K562 (cell line): ENCODE measurements around the gene HDAC9. TPM values are rescaled to one million over a fixed set of nuclear protein-coding genes. Genes with fewer than 3 reads are reported as not detected.

Experiments used
- ATAC-seq: fragments of 200-7000 bp; cut with Tn5 transposase; 3 replicates; pipeline ENCODE4 v1.9.1; 2020; ENCODE audit warnings: moderate library complexity
- BruUV-seq: library from RNA; stranded (reverse); fragments of 400-500 nt; replicated peaks from 2 replicates; lab custom pipeline; 2021; lab: Mats Ljungman, UMichigan
- CTCF ChIA-PET: fragments of 300-600 bp; formaldehyde crosslinking; extraction: SDS; loops from one replicate; lab custom pipeline; 2021; ENCODE audit warnings: low intra/inter-chr PET ratio; lab: Yijun Ruan, JAX
- POLR2A ChIA-PET: fragments of 300-600, 350-650 bp; sonication (Branson Sonifier 250); formaldehyde crosslinking; extraction: SDS; loops from one replicate; lab custom pipeline; 2021; ENCODE audit warnings: antibody characterized with exemption, inconsistent platforms; lab: Yijun Ruan, JAX
- DNase-seq, 4 experiments: peaks; one replicate each; pipeline versions ENCODE4 v3.0.0 to v3.0.0-alpha.2; 2011 to 2018; ENCODE audit warnings: low spot score in 3 of 4, mixed read lengths in 3 of 4; ENCODE audit errors: extremely low read depth in 1 of 4
- FAIRE-seq: peaks from 2 replicates; lab custom pipeline; 2011; peaks lifted over from hg19 to GRCh38; lab: Jason Lieb, UNC
- H2AFZ ChIP-seq: 2 replicates; pipeline ENCODE4 v1.6.0; 2011; ENCODE audit warnings: low read depth, low read length, control low read depth, inconsistent platforms
- H3K27ac ChIP-seq: fragments of 200-600 bp; 3 replicates; pipeline ENCODE4 v1.8.0; 2011; ENCODE audit warnings: low read depth, mild to moderate bottlenecking, control low read depth, inconsistent platforms, low read length, moderate library complexity, mixed read lengths; ENCODE audit errors: extremely low read depth
- H3K27me3 ChIP-seq, 2 experiments: fragments of 300-600 bp in 1 of 2; 2 replicates in 1 of 2; 3 replicates in 1 of 2; pipeline versions ENCODE4 v1.6.0 to v1.8.0; 2011; ENCODE audit warnings: inconsistent platforms in 2 of 2, low read length in 2 of 2, mild to moderate bottlenecking in 1 of 2, mixed read lengths in 1 of 2, moderate library complexity in 1 of 2; ENCODE audit not compliant: control insufficient read depth in 2 of 2, insufficient read depth in 2 of 2
- H3K36me3 ChIP-seq: fragments of 300-600 bp; 3 replicates; pipeline ENCODE4 v1.8.0; 2011; ENCODE audit warnings: mild to moderate bottlenecking, low read length, inconsistent platforms; ENCODE audit not compliant: control insufficient read depth, insufficient read depth
- H3K4me1 ChIP-seq, 2 experiments: fragments of 200-600 bp in 1 of 2; replicated peaks in 1 of 2; 2 replicates in 1 of 2; 3 replicates in 1 of 2; pipeline versions ENCODE4 v1.5.1 to v1.8.0; 2011; ENCODE audit warnings: inconsistent platforms in 2 of 2, low read length in 2 of 2, mild to moderate bottlenecking in 1 of 2, mixed read lengths in 1 of 2, moderate library complexity in 1 of 2; ENCODE audit not compliant: control insufficient read depth in 2 of 2, insufficient read depth in 2 of 2
- H3K4me2 ChIP-seq: 2 replicates; pipeline ENCODE4 v1.6.1; 2011; ENCODE audit warnings: low read length, control low read depth, inconsistent platforms, mixed read lengths; ENCODE audit not compliant: insufficient read depth
- H3K4me3 ChIP-seq: fragments of 200-600 bp; sonication (generic), shearing (Covaris generic); 2 replicates; pipeline ENCODE4 v1.5.1; 2016; ENCODE audit warnings: control low read depth, inconsistent platforms
- H3K79me2 ChIP-seq: fragments of 200-600 bp; 3 replicates; pipeline ENCODE4 v1.8.0; 2011; ENCODE audit warnings: low read length, inconsistent platforms; ENCODE audit not compliant: control insufficient read depth, insufficient read depth
- H3K9ac ChIP-seq, 2 experiments: 2 replicates each; pipeline versions ENCODE4 v1.6.0 to v1.6.1; 2011; ENCODE audit warnings: low read depth in 2 of 2, low read length in 2 of 2, control low read depth in 1 of 2, inconsistent platforms in 1 of 2, mild to moderate bottlenecking in 1 of 2, mixed read lengths in 1 of 2; ENCODE audit not compliant: insufficient read depth in 1 of 2
- H3K9me1 ChIP-seq: one replicate; pipeline ENCODE4 v1.6.0; 2011; ENCODE audit warnings: inconsistent platforms, mild to moderate bottlenecking, low read length, moderate library complexity; ENCODE audit not compliant: control insufficient read depth, insufficient read depth
- H3K9me3 ChIP-seq: replicated peaks from 2 replicates; pipeline ENCODE4 v1.5.1; 2011; ENCODE audit warnings: low read depth, low read length, inconsistent platforms; ENCODE audit not compliant: control insufficient read depth, insufficient read depth
- H4K20me1 ChIP-seq: replicated peaks from 2 replicates; pipeline ENCODE4 v1.6.1; 2011; ENCODE audit warnings: low read length, inconsistent platforms, mixed read lengths; ENCODE audit not compliant: control insufficient read depth, insufficient read depth
- ATF4 ChIP-seq: fragments of 450-650 bp; formaldehyde crosslinking; IDR thresholded peaks from 2 replicates; pipeline ENCODE4 v1.4.0; 2022; ENCODE audit warnings: mild to moderate bottlenecking, moderate library complexity
- BRF2 ChIP-seq: IDR thresholded peaks from 3 replicates; pipeline ENCODE4 v1.6.1; 2011; ENCODE audit warnings: borderline replicate concordance, mild to moderate bottlenecking; ENCODE audit not compliant: insufficient read length, insufficient read depth
- CBX1 ChIP-seq: sonication (generic); IDR thresholded peaks from 2 replicates; pipeline ENCODE4 v1.6.1; 2016; ENCODE audit warnings: antibody characterized with exemption, low read depth, mild to moderate bottlenecking
- E2F5 ChIP-seq: sonication (generic); formaldehyde crosslinking; IDR thresholded peaks from 2 replicates; pipeline ENCODE4 v1.8.0; 2022; ENCODE audit warnings: mild to moderate bottlenecking, missing genetic modification reagents
- EGR1 ChIP-seq: fragments of 450-650 bp; conservative IDR thresholded peaks from 2 replicates; pipeline ENCODE4 v1.6.1; 2017; ENCODE audit warnings: mild to moderate bottlenecking
- FOS ChIP-seq: IDR thresholded peaks from 3 replicates; pipeline ENCODE4 v1.6.1; 2011; ENCODE audit not compliant: insufficient read length; ENCODE audit errors: extremely low read depth
- GATAD2A ChIP-seq: fragments of 450-650 bp; IDR thresholded peaks from 2 replicates; pipeline ENCODE4 v1.6.1; 2017
- HCFC1 ChIP-seq: IDR thresholded peaks from 2 replicates; pipeline ENCODE4 v1.6.1; 2012; ENCODE audit warnings: low read depth, low read length, improper control_type of control experiment
- NEUROD1 ChIP-seq: fragments of 150-350 bp; IDR thresholded peaks from 2 replicates; pipeline ENCODE4 v1.6.1; 2014; ENCODE audit warnings: borderline replicate concordance, low read length, low read depth; ENCODE audit not compliant: partially characterized antibody
- NRF1 ChIP-seq, 2 experiments: fragments of 450-650 bp; IDR thresholded peaks in 1 of 2; conservative IDR thresholded peaks in 1 of 2; 2 replicates each; pipeline ENCODE4 v1.6.1; 2014; ENCODE audit warnings: mild to moderate bottlenecking in 2 of 2
- PHB2 ChIP-seq: fragments of 450-650 bp; IDR thresholded peaks from 2 replicates; pipeline ENCODE4 v1.6.1; 2017; ENCODE audit warnings: low read depth
- RBM17 ChIP-seq: fragments of 200-400 bp; formaldehyde crosslinking; IDR thresholded peaks from 2 replicates; pipeline ENCODE4 v1.6.1; 2017; ENCODE audit warnings: low read depth, mild to moderate bottlenecking, low read length, borderline replicate concordance
- SRF ChIP-seq, 2 experiments: fragments of 250-450, 450-650 bp in 1 of 2; sonication (Bioruptor Pico) in 1 of 2; sonication (generic) in 1 of 2; formaldehyde crosslinking; IDR thresholded peaks; 2 replicates each; pipeline versions ENCODE4 v1.5.0 to v1.5.1; 2020 to 2022; ENCODE audit warnings: mild to moderate bottlenecking in 1 of 2, missing genetic modification reagents in 1 of 2
- TARDBP ChIP-seq: fragments of 450-650 bp; IDR thresholded peaks from 2 replicates; pipeline ENCODE4 v1.6.1; 2016
- TFAM ChIP-seq: fragments of 250-450 bp; sonication (Bioruptor Pico); conservative IDR thresholded peaks from 2 replicates; pipeline ENCODE4 v1.5.0; 2021; ENCODE audit warnings: mild to moderate bottlenecking, moderate library complexity
- WHSC1 ChIP-seq: IDR thresholded peaks from one replicate; pipeline ENCODE4 v1.6.1; 2012; ENCODE audit warnings: low read length, control low read depth, inconsistent platforms
- ZBTB34 ChIP-seq: fragments of 250-450 bp; sonication (Bioruptor Pico); IDR thresholded peaks from 2 replicates; pipeline ENCODE4 v1.8.0; 2021; ENCODE audit warnings: mild to moderate bottlenecking, moderate library complexity
- ZNF431 ChIP-seq: sonication (generic); formaldehyde crosslinking; IDR thresholded peaks from 2 replicates; pipeline ENCODE4 v1.8.0; 2022; ENCODE audit warnings: mild to moderate bottlenecking, missing genetic modification reagents
- ZNF79 ChIP-seq: fragments of 250-450 bp; sonication (Bioruptor Pico); IDR thresholded peaks from 2 replicates; pipeline ENCODE4 v1.4.0; 2020; ENCODE audit warnings: low read depth, mild to moderate bottlenecking, moderate library complexity
- in situ Hi-C: fragments of 300-500 bp; cut with MboI; formaldehyde crosslinking; loops from 4 replicates; pipeline ENCODE4 v1.15.0; 2018; ENCODE audit warnings: inconsistent platforms, mixed read lengths
- intact Hi-C: fragments of 100-400 bp; cut with micrococcal nuclease; formaldehyde crosslinking; loops from 2 replicates; pipeline ENCODE4 v1.14.2; 2022
- polyA plus RNA-seq, 8 experiments: library from polyadenylated mRNA; depleted of rRNA in 4 of 8; stranded (reverse) in 5 of 8; unstranded in 3 of 8; fragments of >200 nt; fragmentation: Nextera tagmentation in 2 of 8; fragmentation: Illumina TruSeq in 1 of 8; extraction: Ambion mirVana in 2 of 8; extraction: Trizol in 1 of 8; gene quantifications; 2 replicates each; pipeline versions ENCODE4 v1.2.1 to v1.2.3, GENCODE V29; 2011 to 2014; ENCODE audit warnings: inconsistent platforms in 1 of 8, missing spikeins in 1 of 8
- total RNA-seq, 7 experiments: library from RNA; depleted of rRNA in 6 of 7; stranded (reverse); fragments of >200 nt in 6 of 7; fragmentation: Illumina TruSeq in 2 of 7; extraction: Trizol in 2 of 7; gene quantifications; 2 replicates each; pipeline versions ENCODE4 v1.2.1 to v1.2.3, GENCODE V29; 2011 to 2021; ENCODE audit warnings: low replicate concordance in 1 of 7

The HDAC9 gene
- total and polyA plus RNA-seq, 9 of the 15 experiments (the other 6 are each of a cell fraction or from before 2014, with no cell fraction given), result 0.08 to 0.91 (median 0.33) TPM

- no peak for FAIRE-seq
- no peak for ATAC-seq
- no peak overlapping the region for H3K4me3 ChIP-seq
- H4K20me1 ChIP-seq, result no peaks in the 10 kb centered on the region
- intact Hi-C loops, result no loop called here
- BruUV-seq, result no TSS peak
- H3K36me3 ChIP-seq, result no peaks in the 10 kb centered on the region
- H3K27ac ChIP-seq, result no peak overlapping the region
- CTCF ChIA-PET, result no interaction called here
- H2AFZ ChIP-seq, result no peak overlapping the region
- DNase-seq, result no peak
- H3K79me2 ChIP-seq, result no peaks in the 10 kb centered on the region
- H3K9ac ChIP-seq, result no peak overlapping the region
- no peaks in the 10 kb centered on the region for H3K9me1 ChIP-seq
- TF ChIP-seq RBM17 (no peak), SRF (CRISPR knock-in tag; IDR thresholded peaks at IDR 0.05) (no peak), ZNF431 (no peak), EGR1 (no peak), NRF1 (conservative IDR thresholded peaks at IDR 0.05 in 1 of 2, IDR thresholded peaks at IDR 0.05 in 1 of 2) (no peak), ATF4 (CRISPR knock-in tag) (no peak), ZBTB34 (CRISPR knock-in tag) (no peak), CBX1 (no peak), FOS (no peak), PHB2 (no peak), E2F5 (CRISPR knock-in tag) (no peak), ZNF79 (CRISPR knock-in tag) (no peak), TARDBP (no peak), HCFC1 (no peak), TFAM (no peak), BRF2 (no peak), WHSC1 (no peak), GATAD2A (no peak), NEUROD1 (no peak)
- TF ChIP-seq, all 486 proteins: peak for 0
- H3K9me3 ChIP-seq, result no peaks in the 10 kb centered on the region; the same call in 1 of the 2 replicates
- no peaks in the 10 kb centered on the region for H3K27me3 ChIP-seq
- POLR2A ChIA-PET, result no interaction called here
- in situ Hi-C loops, result no loop called here
- no peaks in the 10 kb centered on the region for H3K4me1 ChIP-seq
- no peak overlapping the region for H3K4me2 ChIP-seq
These were observed 26.8 kb upstream of the HDAC9 start for GRCh38 chr7:18468795-18469194.
